Stimulated activated CD4-positive, alpha-beta T cell treated with anti-CD3 and anti-CD28 coated beads, TNF-alpha, amount 100 ng/mL, for 24 hours (primary cell): Measurements from ENCODE around the gene REEP1.
"Not testable (repeated sequence)": the region's sequence is repeated elsewhere in the genome, so short reads cannot be mapped to it uniquely, and the experiment has no call there.

Experiments
- DNase-seq, 3 experiments: peaks; one replicate each; pipeline ENCODE4 v3.0.0-alpha.2; 2020; ENCODE audit warnings: low read depth in 3 of 3

Gene REEP1

GRCh38 chr2:86225581-86225980 is 111.8 kb downstream of the REEP1 start:
- DNase-seq: peak; percentile 12 to 52 (median 24)

DNA sequence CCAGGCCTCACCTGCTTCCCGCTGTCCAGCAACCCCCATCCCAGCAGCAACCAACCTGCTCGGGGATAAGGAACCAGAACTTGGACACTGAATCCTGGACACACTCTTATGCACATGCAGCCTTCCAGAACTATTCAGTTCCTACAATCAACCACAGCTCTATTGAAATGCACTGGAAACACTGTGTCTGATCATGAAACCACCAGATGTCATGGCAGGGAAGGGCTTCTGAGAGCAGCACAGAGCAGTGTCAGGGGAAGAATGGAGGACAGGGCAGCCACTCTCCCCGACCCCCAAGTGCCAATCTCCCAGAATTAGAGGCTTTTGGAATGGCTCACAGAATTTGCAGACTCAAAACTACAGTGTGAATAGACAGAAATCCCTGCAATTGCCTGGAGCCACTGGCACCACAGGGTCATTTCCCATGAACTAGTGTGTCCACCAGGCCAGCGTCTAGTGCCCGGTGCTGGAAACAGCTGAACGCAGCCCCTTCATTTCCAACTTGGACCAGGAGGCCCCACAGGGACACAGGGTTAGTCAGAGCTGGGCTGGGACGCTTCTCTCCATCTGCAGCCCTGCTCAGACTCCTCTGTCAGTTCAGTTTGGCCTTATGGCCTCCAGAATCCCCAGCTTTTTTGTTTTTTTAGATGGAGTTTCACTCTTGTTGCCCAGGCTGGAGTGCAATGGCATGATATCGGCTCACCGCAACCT is 112.6 kb downstream of the REEP1 start:
- no peak for DNase-seq

GRCh38 chr2:86223927-86224560 is 113.4 kb downstream of the REEP1 start:
- DNase-seq: no peak

GRCh38 chr2:86223140-86223926 is 114.1 kb downstream of the REEP1 start:
- no peak for DNase-seq

GRCh38 chr2:86221066-86221684 is 116.3 kb downstream of the REEP1 start:
- peak; percentile 31 to 54 (median 37) for DNase-seq

GRCh38 chr2:86219896-86220295 is 117.5 kb downstream of the REEP1 start:
- no peak for DNase-seq

GRCh38 chr2:86218124-86218523 is 119.3 kb downstream of the REEP1 start:
- DNase-seq: no peak

- no peak for DNase-seq
These were observed 120.6 kb downstream of the REEP1 start for GRCh38 chr2:86216575-86217555.

- DNase-seq: no peak
These were observed 123.0 kb downstream of the REEP1 start for GRCh38 chr2:86214503-86214832.

- DNase-seq: no peak
These were observed 123.5 kb downstream of the REEP1 start for GRCh38 chr2:86213699-86214502.

GRCh38 chr2:86213056-86213455 is 124.4 kb downstream of the REEP1 start:
- DNase-seq: no peak

DNA sequence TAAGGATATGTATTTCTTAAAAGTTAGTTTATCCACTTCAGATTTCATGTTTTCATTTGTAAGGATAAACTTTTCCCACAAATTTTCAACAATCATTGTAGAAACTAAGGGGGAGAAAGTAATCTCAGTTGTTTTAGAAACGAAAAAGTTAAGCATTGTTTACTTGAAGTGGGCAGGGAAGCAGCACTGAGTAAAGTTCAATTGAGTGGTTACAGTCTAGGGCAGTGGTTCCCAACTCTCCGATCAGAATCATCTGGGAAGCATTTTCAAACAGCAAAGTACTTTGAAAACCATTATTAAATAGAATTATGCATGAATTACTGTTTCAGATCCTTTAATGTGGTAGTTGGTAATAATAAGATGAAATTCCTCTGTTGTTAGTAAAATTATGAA is 125.6 kb downstream of the REEP1 start:
- DNase-seq: no peak

DNA sequence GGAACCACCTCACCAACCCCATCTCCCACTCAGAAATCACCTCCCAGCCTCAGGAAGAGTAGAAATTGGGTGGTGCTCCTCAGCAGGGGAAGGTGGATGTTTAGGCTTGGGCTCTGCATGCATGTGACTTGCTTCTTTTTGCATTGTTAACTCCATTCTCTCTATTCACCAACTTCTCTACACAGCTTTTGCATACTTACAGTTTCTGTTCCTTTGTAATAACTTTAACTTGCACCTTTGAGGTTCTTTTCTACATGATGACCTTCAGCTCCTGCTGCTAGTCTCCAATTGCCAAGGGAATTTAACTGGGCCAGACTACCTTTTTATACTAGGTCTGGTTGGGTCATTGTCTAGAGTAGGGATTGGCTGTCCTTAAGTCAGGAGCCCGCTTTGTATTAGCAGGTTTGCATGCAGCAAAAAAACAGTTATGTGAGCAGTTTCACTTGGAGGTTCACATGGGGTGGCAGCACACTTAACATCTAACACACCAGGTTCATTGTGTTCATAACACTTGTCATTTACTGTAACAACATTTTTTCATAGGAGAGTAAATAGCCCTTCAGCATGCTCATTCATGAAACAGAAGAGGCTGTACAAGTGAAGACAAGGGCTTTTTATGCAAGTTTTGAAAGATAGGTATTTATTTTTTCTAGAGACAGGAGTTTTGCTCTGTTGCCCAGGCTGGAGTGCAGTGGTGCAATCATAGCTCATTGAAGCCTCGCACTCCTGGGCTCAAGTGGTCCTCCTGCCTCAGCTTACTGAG is 126.2 kb downstream of the REEP1 start:
- DNase-seq: no peak

DNA sequence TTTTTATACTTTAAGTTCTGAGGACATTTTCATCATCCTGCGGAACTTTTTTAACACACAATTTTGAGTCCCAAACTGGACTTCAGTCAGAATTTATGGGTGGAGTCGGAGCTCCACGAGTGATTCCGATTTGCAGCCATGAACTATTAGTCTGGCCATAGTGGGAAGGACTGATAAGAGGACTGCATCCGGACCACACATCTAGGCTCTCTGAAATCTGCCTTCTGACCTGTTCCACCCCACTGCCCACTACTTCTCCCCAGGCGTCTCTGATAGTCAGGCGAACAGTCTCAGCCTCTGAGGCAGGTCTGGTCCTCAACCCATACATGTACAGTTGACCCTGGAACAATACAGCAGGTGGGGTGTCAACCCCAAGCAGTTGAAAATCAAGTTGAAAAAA is 133.0 kb downstream of the REEP1 start:
- no peak for DNase-seq

DNA sequence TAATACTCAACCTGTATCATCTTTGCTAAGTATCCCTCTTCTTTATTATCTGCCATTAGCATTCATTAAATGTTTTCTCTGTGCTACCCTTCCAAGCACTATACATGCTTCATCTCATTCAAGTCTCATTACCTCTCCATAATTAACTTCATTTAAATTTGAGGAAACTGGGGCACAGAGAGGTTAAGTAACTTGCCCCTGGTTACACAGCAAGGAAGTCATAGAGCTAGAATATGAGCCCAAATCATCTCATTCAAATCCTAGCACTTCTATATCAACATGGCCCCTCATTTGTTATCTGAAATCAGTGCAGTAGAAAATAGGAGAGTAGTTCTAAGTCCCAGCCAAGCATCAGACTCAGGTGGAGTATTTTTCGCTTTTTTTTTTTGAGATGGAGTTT is 133.8 kb downstream of the REEP1 start:
- no peak for DNase-seq

DNA sequence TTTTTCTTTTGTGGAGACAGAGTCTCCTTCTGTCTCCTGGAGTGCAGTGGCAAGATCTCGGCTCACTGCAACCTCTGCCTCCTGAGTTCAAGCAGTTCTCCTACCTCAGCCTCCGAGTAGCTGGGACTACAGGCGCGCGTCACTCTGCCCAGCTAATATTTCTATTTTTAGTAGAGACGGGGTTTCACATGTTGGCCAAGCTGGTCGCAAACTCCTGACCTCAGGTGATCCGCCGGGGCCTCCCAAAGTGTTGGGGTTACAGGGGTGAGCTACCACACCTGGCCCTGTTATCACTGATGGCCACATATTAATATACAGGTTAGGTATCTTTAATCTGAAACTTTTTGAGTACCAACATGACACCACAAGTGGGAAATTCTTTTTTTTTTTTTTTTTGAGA is 134.7 kb downstream of the REEP1 start:
- DNase-seq: no peak

DNA sequence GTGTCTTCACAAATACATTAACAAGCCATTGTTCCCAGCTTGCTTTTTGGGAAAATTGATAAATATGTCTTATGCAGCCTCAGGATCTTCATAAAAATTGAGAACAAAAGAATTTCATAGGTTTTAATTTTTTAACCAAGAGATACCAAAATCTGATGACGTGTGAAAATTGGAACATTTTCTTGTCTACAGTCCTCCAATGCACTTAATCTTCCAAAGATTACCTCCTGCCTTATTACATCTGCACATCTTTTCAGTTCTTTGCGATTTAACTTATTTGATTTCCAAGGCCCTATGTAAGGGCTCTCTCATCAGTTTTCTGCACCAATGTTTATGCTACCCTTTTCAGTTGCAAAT is 135.1 kb downstream of the REEP1 start:
- no peak for DNase-seq

DNA sequence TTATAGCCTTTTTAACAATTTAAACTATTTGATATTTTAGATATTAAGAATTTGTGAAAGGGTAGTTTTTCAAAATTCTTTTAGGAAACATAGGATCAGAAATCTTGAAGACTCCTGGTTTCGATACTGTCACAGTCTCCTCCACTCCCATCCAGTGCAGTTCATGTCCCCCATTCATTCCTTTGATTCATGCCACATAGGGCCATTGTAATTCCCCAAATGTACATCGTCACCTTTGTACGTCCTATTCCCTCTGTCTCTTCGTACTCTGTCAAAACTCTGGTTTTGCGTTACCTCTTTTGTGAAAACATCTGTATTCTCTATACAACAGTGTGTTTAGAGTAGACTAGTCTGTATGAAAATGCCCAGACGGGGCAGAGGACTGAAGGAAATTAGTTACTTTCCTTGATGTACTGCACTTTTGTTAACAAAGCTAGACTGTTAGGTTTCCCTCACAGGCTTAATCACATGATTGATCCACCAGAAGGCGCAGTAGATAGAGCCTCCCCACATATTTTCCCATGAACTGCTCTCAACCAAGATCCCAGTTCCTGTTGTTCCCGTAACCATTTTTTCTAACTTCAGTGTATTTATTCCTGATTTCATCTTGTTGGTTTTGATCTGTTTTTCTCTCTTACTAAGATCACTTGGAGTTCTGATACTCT is 135.6 kb downstream of the REEP1 start:
- no peak for DNase-seq

DNA sequence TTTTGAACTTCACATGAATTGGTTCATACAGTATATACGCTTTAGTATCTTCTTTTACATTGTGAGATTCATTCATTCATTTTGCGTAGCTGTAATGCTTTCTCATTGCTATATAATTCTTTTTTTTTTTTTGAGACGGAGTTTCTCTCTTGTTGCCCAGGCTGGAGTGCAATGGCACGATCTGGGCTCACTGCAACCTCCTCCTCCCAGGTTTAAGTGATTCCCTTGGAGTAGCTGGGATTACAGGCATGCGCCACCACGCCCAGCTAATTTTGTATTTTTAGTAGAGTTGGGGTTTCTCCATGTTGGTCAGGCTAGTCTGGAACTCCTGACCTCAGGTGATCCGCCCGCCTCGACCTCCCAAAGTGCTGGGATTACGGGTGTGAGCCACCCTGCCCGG is 136.9 kb downstream of the REEP1 start:
- DNase-seq: not testable (repeated sequence)
